ENCODE measurements around the gene PARP16. TPM values are rescaled to one million over a fixed set of nuclear protein-coding genes. Genes with fewer than 3 reads are reported as not detected.
A peak's percentile ranks its signal among the peaks of the same experiment; 100 is the strongest.

Gene PARP16
- polyA plus RNA-seq, 4 donors: 6.5 to 14.2 (median 9.0) TPM

- H3K4me1 ChIP-seq (ENCODE audit: control insufficient read depth in 3 of 3, insufficient read depth in 2 of 3, low read depth in 1 of 3, low read length in 2 of 3): peaks cover 0 to 27% (median 2%) of the 10 kb centered on the region in 3 donors
- FAIRE-seq (no peak), DNase-seq (no peak)
- no peaks in the 10 kb centered on the region for H3K9me3 ChIP-seq (ENCODE audit: control insufficient read depth in 2 of 2, insufficient read depth in 1 of 2, low read depth in 1 of 2, low read length in 1 of 2)
- 67 to 89% (median 87%) methylated on average over 5 of the region's 5 CpGs for WGBS, 3 donors
- H3K27me3 ChIP-seq (ENCODE audit: control insufficient read depth in 3 of 3, insufficient read depth in 3 of 3, low read length in 3 of 3): no peaks in the 10 kb centered on the region
- H3K4me3 ChIP-seq (ENCODE audit: low read depth in 1 of 3, low read length in 3 of 3): no peak overlapping the region
- H3K36me3 ChIP-seq (ENCODE audit: control insufficient read depth in 3 of 3, insufficient read depth in 2 of 3, low read depth in 1 of 3, low read length in 3 of 3): peaks cover 0 to 45% (median 18%) of the 10 kb centered on the region in 3 donors
- H3K27ac ChIP-seq (ENCODE audit: low read depth in 1 of 3, low read length in 2 of 3): peak overlapping the region in 2 of 3 donors; percentile 77 to 79
These were observed 28.1 kb downstream of the PARP16 start for GRCh38 chr15:65258375-65259262.

GRCh38 chr15:65255486-65256140, 31.1 kb downstream of the PARP16 start:
- H3K4me3 ChIP-seq (ENCODE audit: low read depth in 1 of 3, low read length in 3 of 3): no peak overlapping the region
- no peak for DNase-seq
- peaks cover 0 to 27% (median 2%) of the 10 kb centered on the region in 3 donors for H3K4me1 ChIP-seq (ENCODE audit: control insufficient read depth in 3 of 3, insufficient read depth in 2 of 3, low read depth in 1 of 3, low read length in 2 of 3)
- WGBS, 3 donors: 94 to 96% (median 95%) methylated on average over 7 of the region's 7 CpGs
- no peaks in the 10 kb centered on the region for H3K27me3 ChIP-seq (ENCODE audit: control insufficient read depth in 3 of 3, insufficient read depth in 3 of 3, low read length in 3 of 3)
- no peak for FAIRE-seq
- H3K27ac ChIP-seq (ENCODE audit: low read depth in 1 of 3, low read length in 2 of 3): no peak overlapping the region
- peaks cover 0 to 30% (median 13%) of the 10 kb centered on the region in 3 donors for H3K36me3 ChIP-seq (ENCODE audit: control insufficient read depth in 3 of 3, insufficient read depth in 2 of 3, low read depth in 1 of 3, low read length in 3 of 3)
- H3K9me3 ChIP-seq (ENCODE audit: control insufficient read depth in 2 of 2, insufficient read depth in 1 of 2, low read depth in 1 of 2, low read length in 1 of 2): no peaks in the 10 kb centered on the region

GRCh38 chr15:65254758-65255157, 31.9 kb downstream of the PARP16 start:
- no peaks in the 10 kb centered on the region for H3K9me3 ChIP-seq (ENCODE audit: control insufficient read depth in 2 of 2, insufficient read depth in 1 of 2, low read depth in 1 of 2, low read length in 1 of 2)
- H3K27me3 ChIP-seq (ENCODE audit: control insufficient read depth in 3 of 3, insufficient read depth in 3 of 3, low read length in 3 of 3): no peaks in the 10 kb centered on the region
- DNase-seq: no peak
- peaks cover 0 to 27% (median 9%) of the 10 kb centered on the region in 3 donors for H3K36me3 ChIP-seq (ENCODE audit: control insufficient read depth in 3 of 3, insufficient read depth in 2 of 3, low read depth in 1 of 3, low read length in 3 of 3)
- no peak overlapping the region for H3K4me3 ChIP-seq (ENCODE audit: low read depth in 1 of 3, low read length in 3 of 3)
- no peak overlapping the region for H3K27ac ChIP-seq (ENCODE audit: low read depth in 1 of 3, low read length in 2 of 3)
- 63 to 96% (median 95%) methylated on average over 1 of the region's 1 CpG for WGBS, 3 donors
- FAIRE-seq: no peak
- peaks cover 0 to 23% (median 2%) of the 10 kb centered on the region in 3 donors for H3K4me1 ChIP-seq (ENCODE audit: control insufficient read depth in 3 of 3, insufficient read depth in 2 of 3, low read depth in 1 of 3, low read length in 2 of 3)

GRCh38 chr15:65254356-65254755, 32.3 kb downstream of the PARP16 start:
- FAIRE-seq: no peak
- Histone ChIP-seq H3K27ac (ENCODE audit: low read depth in 1 of 3, low read length in 2 of 3) (no peak overlapping the region), H3K4me1 (ENCODE audit: control insufficient read depth in 3 of 3, insufficient read depth in 2 of 3, low read depth in 1 of 3, low read length in 2 of 3) (peaks cover 0 to 18% (median 2%) of the 10 kb centered on the region in 3 donors), H3K36me3 (ENCODE audit: control insufficient read depth in 3 of 3, insufficient read depth in 2 of 3, low read depth in 1 of 3, low read length in 3 of 3) (peaks cover 0 to 27% (median 7%) of the 10 kb centered on the region in 3 donors), H3K4me3 (ENCODE audit: low read depth in 1 of 3, low read length in 3 of 3) (no peak overlapping the region), H3K27me3 (ENCODE audit: control insufficient read depth in 3 of 3, insufficient read depth in 3 of 3, low read length in 3 of 3) (no peaks in the 10 kb centered on the region), H3K9me3 (ENCODE audit: control insufficient read depth in 2 of 2, insufficient read depth in 1 of 2, low read depth in 1 of 2, low read length in 1 of 2) (no peaks in the 10 kb centered on the region)
- WGBS, 3 donors: 53 to 69% (median 66%) methylated on average over 4 of the region's 4 CpGs
- no peak for DNase-seq

GRCh38 chr15:65249641-65250040, 37.0 kb downstream of the PARP16 start:
- Histone ChIP-seq H3K9me3 (ENCODE audit: control insufficient read depth in 2 of 2, insufficient read depth in 1 of 2, low read depth in 1 of 2, low read length in 1 of 2) (no peaks in the 10 kb centered on the region), H3K27ac (ENCODE audit: low read depth in 1 of 3, low read length in 2 of 3) (no peak overlapping the region), H3K4me3 (ENCODE audit: low read depth in 1 of 3, low read length in 3 of 3) (no peak overlapping the region), H3K27me3 (ENCODE audit: control insufficient read depth in 3 of 3, insufficient read depth in 3 of 3, low read length in 3 of 3) (no peaks in the 10 kb centered on the region), H3K36me3 (ENCODE audit: control insufficient read depth in 3 of 3, insufficient read depth in 2 of 3, low read depth in 1 of 3, low read length in 3 of 3) (peaks cover 0 to 43% (median 0%) of the 10 kb centered on the region in 3 donors), H3K4me1 (ENCODE audit: control insufficient read depth in 3 of 3, insufficient read depth in 2 of 3, low read depth in 1 of 3, low read length in 2 of 3) (no peaks in the 10 kb centered on the region)
- FAIRE-seq (no peak), DNase-seq (no peak)
- WGBS, 3 donors: 54 to 84% (median 75%) methylated on average over 2 of the region's 2 CpGs

GRCh38 chr15:65248511-65249255, 38.0 kb downstream of the PARP16 start:
- Histone ChIP-seq H3K9me3 (ENCODE audit: control insufficient read depth in 2 of 2, insufficient read depth in 1 of 2, low read depth in 1 of 2, low read length in 1 of 2) (no peaks in the 10 kb centered on the region), H3K36me3 (ENCODE audit: control insufficient read depth in 3 of 3, insufficient read depth in 2 of 3, low read depth in 1 of 3, low read length in 3 of 3) (peaks cover 0 to 39% (median 0%) of the 10 kb centered on the region in 3 donors), H3K27me3 (ENCODE audit: control insufficient read depth in 3 of 3, insufficient read depth in 3 of 3, low read length in 3 of 3) (no peaks in the 10 kb centered on the region), H3K4me3 (ENCODE audit: low read depth in 1 of 3, low read length in 3 of 3) (no peak overlapping the region), H3K27ac (ENCODE audit: low read depth in 1 of 3, low read length in 2 of 3) (no peak overlapping the region), H3K4me1 (ENCODE audit: control insufficient read depth in 3 of 3, insufficient read depth in 2 of 3, low read depth in 1 of 3, low read length in 2 of 3) (no peaks in the 10 kb centered on the region)
- DNase-seq: no peak
- WGBS, 3 donors: 73 to 87% (median 80%) methylated on average over 9 of the region's 9 CpGs
- FAIRE-seq: no peak

- no peak overlapping the region for H3K27ac ChIP-seq (ENCODE audit: low read depth in 1 of 3, low read length in 2 of 3)
- H3K36me3 ChIP-seq (ENCODE audit: control insufficient read depth in 3 of 3, insufficient read depth in 2 of 3, low read depth in 1 of 3, low read length in 3 of 3): peaks cover 0 to 38% (median 0%) of the 10 kb centered on the region in 3 donors
- DNase-seq: no peak
- no peaks in the 10 kb centered on the region for H3K9me3 ChIP-seq (ENCODE audit: control insufficient read depth in 2 of 2, insufficient read depth in 1 of 2, low read depth in 1 of 2, low read length in 1 of 2)
- no peak overlapping the region for H3K4me3 ChIP-seq (ENCODE audit: low read depth in 1 of 3, low read length in 3 of 3)
- no peaks in the 10 kb centered on the region for H3K4me1 ChIP-seq (ENCODE audit: control insufficient read depth in 3 of 3, insufficient read depth in 2 of 3, low read depth in 1 of 3, low read length in 2 of 3)
- FAIRE-seq: no peak
- WGBS, 3 donors: 94 to 95% (median 94%) methylated on average over 6 of the region's 6 CpGs
- H3K27me3 ChIP-seq (ENCODE audit: control insufficient read depth in 3 of 3, insufficient read depth in 3 of 3, low read length in 3 of 3): no peaks in the 10 kb centered on the region
These were observed 39.7 kb downstream of the PARP16 start for GRCh38 chr15:65246939-65247338.

Measured in small intestine (tissue), 7 donors.